ENCODE measurements around the gene TAS2R60. TPM values are rescaled to one million over a fixed set of nuclear protein-coding genes. Genes with fewer than 3 reads are reported as not detected.

TAS2R60 gene
- polyA plus RNA-seq, 3 donors = 0.35 TPM; not detected in 2

DNA sequence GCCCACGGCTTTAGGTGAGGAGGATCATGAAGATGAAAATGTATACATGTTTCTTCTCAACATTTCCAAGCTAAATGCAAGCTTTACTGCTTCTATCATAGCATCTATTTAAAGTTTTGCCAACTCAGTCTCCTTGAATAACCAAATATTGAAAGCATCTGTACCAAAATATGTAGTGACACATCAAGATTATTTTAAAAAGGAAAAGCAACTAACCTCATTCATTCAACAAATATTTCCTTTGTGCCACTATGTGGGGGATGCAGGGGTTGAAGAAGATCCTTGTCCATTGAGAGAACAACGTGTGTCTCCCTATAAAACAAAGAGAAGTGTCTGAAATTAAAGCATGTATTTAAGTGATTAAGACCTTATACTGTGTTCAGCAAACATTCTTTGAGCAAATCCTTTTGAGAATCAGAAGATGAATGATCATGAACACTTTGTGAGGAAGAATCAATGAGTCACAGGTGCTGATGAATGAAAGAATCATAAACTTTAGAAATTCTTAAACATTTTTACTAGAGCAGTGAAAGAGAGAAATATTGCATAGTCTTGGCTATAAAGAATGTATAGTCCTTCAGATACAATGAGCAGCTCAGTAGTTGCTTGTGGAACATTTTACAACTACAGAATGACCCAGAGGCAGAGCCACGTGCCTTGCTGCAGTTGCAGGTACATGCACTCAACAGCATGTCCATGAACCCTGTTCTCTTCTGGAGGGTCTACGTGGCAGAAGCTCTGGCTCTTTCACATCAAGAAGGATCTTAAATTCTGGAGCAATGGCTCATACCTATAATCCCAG, 13.9 kb downstream of the TAS2R60 start:
- Histone ChIP-seq H3K27ac (ENCODE audit: low read depth in 1 of 2, low read length in 2 of 2) (peak overlapping the region; percentile 41 to 82), H3K27me3 (ENCODE audit: control insufficient read depth in 2 of 2, insufficient read depth in 2 of 2, low read length in 2 of 2) (no peaks in the 10 kb centered on the region), H3K36me3 (replicated peaks in 1 of 2; ENCODE audit: control insufficient read depth in 1 of 2, insufficient read depth in 2 of 2, low read length in 2 of 2) (peaks cover 0 to 4% of the 10 kb centered on the region in 2 donors), H3K4me2 (replicated peaks; ENCODE audit: extremely low read depth, low read length, poor library complexity, severe bottlenecking) (no peak overlapping the region), H2AFZ (ENCODE audit: insufficient read depth, low read depth, low read length, poor library complexity, severe bottlenecking) (peak overlapping the region; percentile 61), H3K9ac (ENCODE audit: insufficient read depth, low read length, poor library complexity, severe bottlenecking) (no peak overlapping the region), H3K9me3 (replicated peaks in 1 of 2; ENCODE audit: control insufficient read depth in 1 of 2, insufficient read depth in 1 of 2, low read length in 2 of 2) (peaks cover 0 to 4% of the 10 kb centered on the region in 2 donors), H3K4me1 (ENCODE audit: control insufficient read depth in 1 of 2, insufficient read depth in 2 of 2, low read length in 2 of 2) (peaks cover 23 to 28% of the 10 kb centered on the region in 2 donors), H3K79me2 (ENCODE audit: insufficient read depth, low read length) (no peaks in the 10 kb centered on the region), H4K20me1 (ENCODE audit: insufficient read depth, low read length) (no peaks in the 10 kb centered on the region), H3K4me3 (replicated peaks in 1 of 3; ENCODE audit: low read depth in 2 of 3, low read length in 3 of 3) (no peak overlapping the region)
- no peak overlapping the region for H3K4me3 Mint-ChIP-seq
- no peak for TF ChIP-seq CTCF (IDR thresholded peaks at IDR 0.05)
- H3K36me3 Mint-ChIP-seq = peaks cover 7 to 8% of the 10 kb centered on the region in 2 donors
- H3K27me3 Mint-ChIP-seq (ENCODE audit: low read depth in 3 of 3) = no peaks in the 10 kb centered on the region
- H3K27ac Mint-ChIP-seq = peak overlapping the region in 6 of 7 donors; percentile 48 to 92 (median 81)
- peaks cover 37% of the 10 kb centered on the region for H3K4me1 Mint-ChIP-seq
- DNase-seq = no peak
- peaks cover 0 to 9% (median 2%) of the 10 kb centered on the region in 7 donors for H3K9me3 Mint-ChIP-seq
- intact Hi-C loops (cut with micrococcal nuclease) = no loop called here
- WGBS (ENCODE audit: insufficient coverage) = 100% methylated on average over 2 of the region's 4 CpGs

- Histone ChIP-seq H3K27me3 (ENCODE audit: control insufficient read depth in 2 of 2, insufficient read depth in 2 of 2, low read length in 2 of 2) (no peaks in the 10 kb centered on the region), H3K4me3 (replicated peaks in 1 of 3; ENCODE audit: low read depth in 2 of 3, low read length in 3 of 3) (peak overlapping the region in 2 of 3 experiments; percentile 19 to 57), H3K36me3 (replicated peaks in 1 of 2; ENCODE audit: control insufficient read depth in 1 of 2, insufficient read depth in 2 of 2, low read length in 2 of 2) (no peaks in the 10 kb centered on the region), H3K79me2 (ENCODE audit: insufficient read depth, low read length) (peaks cover 5% of the 10 kb centered on the region), H2AFZ (ENCODE audit: insufficient read depth, low read depth, low read length, poor library complexity, severe bottlenecking) (peak overlapping the region; percentile 61), H3K4me2 (replicated peaks; ENCODE audit: extremely low read depth, low read length, poor library complexity, severe bottlenecking) (peak overlapping the region; percentile 59), H3K9me3 (replicated peaks in 1 of 2; ENCODE audit: control insufficient read depth in 1 of 2, insufficient read depth in 1 of 2, low read length in 2 of 2) (peaks cover 0 to 5% of the 10 kb centered on the region in 2 donors), H4K20me1 (ENCODE audit: insufficient read depth, low read length) (no peaks in the 10 kb centered on the region), H3K9ac (ENCODE audit: insufficient read depth, low read length, poor library complexity, severe bottlenecking) (peak overlapping the region; percentile 2), H3K27ac (ENCODE audit: low read depth in 1 of 2, low read length in 2 of 2) (peak overlapping the region; percentile 41 to 82), H3K4me1 (ENCODE audit: control insufficient read depth in 1 of 2, insufficient read depth in 2 of 2, low read length in 2 of 2) (peaks cover 25 to 30% of the 10 kb centered on the region in 2 donors)
- H3K27me3 Mint-ChIP-seq (ENCODE audit: low read depth in 3 of 3) = no peaks in the 10 kb centered on the region
- H3K4me1 Mint-ChIP-seq = peaks cover 35% of the 10 kb centered on the region
- peak overlapping the region; percentile 72 to 92 (median 85) for H3K27ac Mint-ChIP-seq
- H3K36me3 Mint-ChIP-seq = peaks cover 0 to 4% of the 10 kb centered on the region in 2 donors
- peaks cover 0 to 9% (median 2%) of the 10 kb centered on the region in 7 donors for H3K9me3 Mint-ChIP-seq
- peak overlapping the region; percentile 32 to 75 for H3K4me3 Mint-ChIP-seq
- intact Hi-C loops (cut with micrococcal nuclease) = no loop called here
- TF ChIP-seq CTCF (IDR thresholded peaks at IDR 0.05) = no peak
- 6% methylated on average over 2 of the region's 3 CpGs for WGBS (ENCODE audit: insufficient coverage)
- peak; percentile 36 to 66 (median 59) for DNase-seq
Observed at GRCh38 chr7:143458263-143458662, 15.0 kb downstream of the TAS2R60 start.

All from CD14-positive monocyte (primary cell).